ENCODE results near the gene IGSF1. TPM values are rescaled to one million over a fixed set of nuclear protein-coding genes. Genes with fewer than 3 reads are reported as not detected.

The IGSF1 gene
- total and polyA plus RNA-seq, 10 donors: 0.02 to 0.13 TPM; not detected in 8

- intact Hi-C loops (cut with DNase I; ENCODE audit: low total_unique reads): no loop called here
- Histone ChIP-seq H3K27me3 (replicated peaks in 1 of 7) (peaks cover 0 to under 1% (median 0%) of the 10 kb centered on the region in 7 donors), H3K36me3 (no peaks in the 10 kb centered on the region), H3K4me3 (no peak overlapping the region), H3K4me1 (no peaks in the 10 kb centered on the region), H3K9me3 (no peaks in the 10 kb centered on the region), H3K27ac (no peak overlapping the region)
- TF ChIP-seq, protein P1, sequence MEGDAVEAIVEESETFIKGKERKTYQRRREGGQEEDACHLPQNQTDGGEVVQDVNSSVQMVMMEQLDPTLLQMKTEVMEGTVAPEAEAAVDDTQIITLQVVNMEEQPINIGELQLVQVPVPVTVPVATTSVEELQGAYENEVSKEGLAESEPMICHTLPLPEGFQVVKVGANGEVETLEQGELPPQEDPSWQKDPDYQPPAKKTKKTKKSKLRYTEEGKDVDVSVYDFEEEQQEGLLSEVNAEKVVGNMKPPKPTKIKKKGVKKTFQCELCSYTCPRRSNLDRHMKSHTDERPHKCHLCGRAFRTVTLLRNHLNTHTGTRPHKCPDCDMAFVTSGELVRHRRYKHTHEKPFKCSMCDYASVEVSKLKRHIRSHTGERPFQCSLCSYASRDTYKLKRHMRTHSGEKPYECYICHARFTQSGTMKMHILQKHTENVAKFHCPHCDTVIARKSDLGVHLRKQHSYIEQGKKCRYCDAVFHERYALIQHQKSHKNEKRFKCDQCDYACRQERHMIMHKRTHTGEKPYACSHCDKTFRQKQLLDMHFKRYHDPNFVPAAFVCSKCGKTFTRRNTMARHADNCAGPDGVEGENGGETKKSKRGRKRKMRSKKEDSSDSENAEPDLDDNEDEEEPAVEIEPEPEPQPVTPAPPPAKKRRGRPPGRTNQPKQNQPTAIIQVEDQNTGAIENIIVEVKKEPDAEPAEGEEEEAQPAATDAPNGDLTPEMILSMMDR (IDR thresholded peaks at IDR 0.05 in 8 of 11, conservative IDR thresholded peaks at IDR 0.05 in 3 of 11): no peak
- TF ChIP-seq POLR2A (IDR thresholded peaks at IDR 0.05) (no peak), POLR2AphosphoS5 (IDR thresholded peaks at IDR 0.05) (no peak)
- no peak for DNase-seq
- 26 to 53% (median 44%) methylated on average over 4 of the region's 4 CpGs for WGBS, 5 donors
These were observed 53.1 kb downstream of the IGSF1 start for GRCh38 chrX:131235768-131236545.

- H3K27me3 ChIP-seq (replicated peaks in 1 of 7): peaks cover 0 to 14% (median 0%) of the 10 kb centered on the region in 7 donors
- no peaks in the 10 kb centered on the region for H3K9me3 ChIP-seq
- no peak overlapping the region for H3K27ac ChIP-seq
- WGBS, 5 donors: 51 to 78% (median 60%) methylated on average over 1 of the region's 1 CpG
- TF ChIP-seq, protein P1 (IDR thresholded peaks at IDR 0.05 in 8 of 11, conservative IDR thresholded peaks at IDR 0.05 in 3 of 11): no peak
- TF ChIP-seq POLR2A (IDR thresholded peaks at IDR 0.05) (no peak), POLR2AphosphoS5 (IDR thresholded peaks at IDR 0.05) (no peak)
- no peaks in the 10 kb centered on the region for H3K4me1 ChIP-seq
- DNase-seq: no peak
- intact Hi-C loops (cut with DNase I; ENCODE audit: low total_unique reads): no loop called here
- H3K36me3 ChIP-seq: no peaks in the 10 kb centered on the region
- H3K4me3 ChIP-seq: no peak overlapping the region
These were observed 61.5 kb downstream of the IGSF1 start for GRCh38 chrX:131227608-131228007.

GRCh38 chrX:131226591-131226990, 62.5 kb downstream of the IGSF1 start:
- H3K4me1 ChIP-seq: no peaks in the 10 kb centered on the region
- TF ChIP-seq POLR2AphosphoS5 (IDR thresholded peaks at IDR 0.05) (no peak), POLR2A (IDR thresholded peaks at IDR 0.05) (no peak)
- TF ChIP-seq, protein P1 (IDR thresholded peaks at IDR 0.05 in 8 of 11, conservative IDR thresholded peaks at IDR 0.05 in 3 of 11): no peak
- intact Hi-C loops (cut with DNase I; ENCODE audit: low total_unique reads): no loop called here

GRCh38 chrX:131225078-131225477, 64.0 kb downstream of the IGSF1 start:
- Histone ChIP-seq H3K27me3 (replicated peaks in 1 of 7) (peaks cover 0 to 8% (median 0%) of the 10 kb centered on the region in 7 donors), H3K4me1 (no peaks in the 10 kb centered on the region), H3K36me3 (no peaks in the 10 kb centered on the region), H3K9me3 (no peaks in the 10 kb centered on the region), H3K27ac (no peak overlapping the region), H3K4me3 (no peak overlapping the region)
- intact Hi-C loops (cut with DNase I; ENCODE audit: low total_unique reads): no loop called here
- DNase-seq: no peak
- TF ChIP-seq POLR2A (IDR thresholded peaks at IDR 0.05) (no peak), POLR2AphosphoS5 (IDR thresholded peaks at IDR 0.05) (no peak)
- TF ChIP-seq, protein P1 (IDR thresholded peaks at IDR 0.05 in 8 of 11, conservative IDR thresholded peaks at IDR 0.05 in 3 of 11): no peak
- 63 to 88% (median 72%) methylated on average over 2 of the region's 2 CpGs for WGBS, 5 donors

More at GRCh38 chrX:131226591-131226990, 62.5 kb downstream of the IGSF1 start:
- no peaks in the 10 kb centered on the region for H3K36me3 ChIP-seq
- no peaks in the 10 kb centered on the region for H3K9me3 ChIP-seq
- no peak overlapping the region for H3K4me3 ChIP-seq
- H3K27me3 ChIP-seq (replicated peaks in 1 of 7): peaks cover 0 to 14% (median 0%) of the 10 kb centered on the region in 7 donors
- H3K27ac ChIP-seq: no peak overlapping the region
- WGBS, 5 donors: 80 to 94% (median 87%) methylated on average over 4 of the region's 4 CpGs
- no peak for DNase-seq
